VCaP (cell line): ENCODE measurements around the gene KLHL40.

Experiments
- H3K27ac ChIP-seq: fragments of 450-650 bp; 2 replicates; pipeline ENCODE4 v1.5.1; 2017
- CTCF ChIP-seq: fragments of 450-650 bp; conservative IDR thresholded peaks from 2 replicates; pipeline ENCODE4 v1.5.1; 2017; ENCODE audit warnings: mild to moderate bottlenecking, moderate library complexity

Gene KLHL40

GRCh38 chr3:42649006-42649405 lies 36.3 kb upstream of the KLHL40 start:
- no peak for TF ChIP-seq CTCF
- no peak overlapping the region for H3K27ac ChIP-seq

GRCh38 chr3:42649783-42650182 lies 35.6 kb upstream of the KLHL40 start:
- H3K27ac ChIP-seq: no peak overlapping the region
- no peak for TF ChIP-seq CTCF

GRCh38 chr3:42651248-42652091 lies 33.9 kb upstream of the KLHL40 start:
- H3K27ac ChIP-seq: peak overlapping the region; percentile 83; the same call in 1 of the 2 replicates
- TF ChIP-seq CTCF: no peak

GRCh38 chr3:42652251-42652610 lies 33.1 kb upstream of the KLHL40 start:
- no peak for TF ChIP-seq CTCF
- peak overlapping the region; percentile 83 for H3K27ac ChIP-seq

GRCh38 chr3:42652611-42653302 lies 32.6 kb upstream of the KLHL40 start:
- H3K27ac ChIP-seq: peak overlapping the region; percentile 83

GRCh38 chr3:42653303-42653559 lies 32.1 kb upstream of the KLHL40 start:
- TF ChIP-seq CTCF: no peak
- peak overlapping the region; percentile 83 for H3K27ac ChIP-seq

More at GRCh38 chr3:42652611-42653302, 32.6 kb upstream of the KLHL40 start:
- no peak for TF ChIP-seq CTCF

GRCh38 chr3:42653560-42654330 lies 31.6 kb upstream of the KLHL40 start, which contains the start of gene ZBTB47:
TSS of gene ZBTB47 (plus strand) at chr3:42653697. CDS start at chr3:42658356, 4,659 bp downstream.
- TF ChIP-seq CTCF: no peak
- peak within 1 kb of the TSS; percentile 83 for H3K27ac ChIP-seq
